ENCODE data around the gene KCTD6.

The KCTD6 gene

DNA sequence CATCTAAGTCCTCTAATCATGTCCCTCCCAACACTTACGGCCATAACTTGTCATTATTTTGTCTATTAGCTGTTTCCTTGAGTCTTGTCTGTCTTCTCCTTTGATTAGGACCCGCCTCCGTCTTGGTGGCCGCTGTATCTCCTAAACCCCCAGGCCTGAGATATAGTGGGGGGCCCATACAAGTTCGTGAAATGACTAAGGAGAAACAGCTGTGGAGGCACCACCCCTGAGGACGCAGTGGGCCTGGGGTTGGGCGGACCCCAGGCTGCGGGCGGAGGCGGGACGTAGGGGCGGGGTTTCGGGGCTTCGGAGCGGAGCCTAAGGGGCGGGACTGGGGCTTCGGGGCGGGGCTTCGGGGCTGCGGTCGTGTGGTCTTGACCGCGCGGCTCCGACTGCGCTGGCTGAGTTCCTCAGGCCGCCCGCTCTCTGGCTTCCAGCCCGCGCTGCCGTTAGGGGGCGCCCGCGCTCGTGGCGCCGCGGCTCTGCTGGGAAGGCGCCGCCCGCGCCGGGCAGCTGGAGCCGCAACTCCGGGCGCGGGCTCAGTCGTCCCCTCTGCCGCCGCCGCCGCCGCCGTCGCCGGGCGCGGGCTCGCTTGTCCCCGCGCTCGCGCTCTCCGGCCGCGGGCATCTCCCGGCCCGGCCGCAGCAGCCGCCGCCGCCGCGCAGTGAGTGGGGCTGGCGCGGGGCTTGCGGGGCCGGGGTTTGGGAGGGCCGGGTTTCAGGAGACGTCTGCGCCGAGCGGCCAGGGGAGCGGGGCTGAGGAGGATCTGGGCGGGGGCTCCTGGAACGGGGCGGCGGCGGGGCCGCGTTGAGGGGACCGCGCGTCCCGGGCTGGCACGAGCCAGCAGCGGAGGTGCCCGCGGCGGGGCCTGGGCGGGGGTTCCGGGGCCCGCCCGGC, at the start of gene KCTD6:
TSS of gene KCTD6 (plus strand) at position 591 of the 897 bp plus-strand sequence. CDS start 6,660 bp downstream, outside the sequence.
- peak; percentile 66 to 85 (median 76) for DNase-seq

DNA sequence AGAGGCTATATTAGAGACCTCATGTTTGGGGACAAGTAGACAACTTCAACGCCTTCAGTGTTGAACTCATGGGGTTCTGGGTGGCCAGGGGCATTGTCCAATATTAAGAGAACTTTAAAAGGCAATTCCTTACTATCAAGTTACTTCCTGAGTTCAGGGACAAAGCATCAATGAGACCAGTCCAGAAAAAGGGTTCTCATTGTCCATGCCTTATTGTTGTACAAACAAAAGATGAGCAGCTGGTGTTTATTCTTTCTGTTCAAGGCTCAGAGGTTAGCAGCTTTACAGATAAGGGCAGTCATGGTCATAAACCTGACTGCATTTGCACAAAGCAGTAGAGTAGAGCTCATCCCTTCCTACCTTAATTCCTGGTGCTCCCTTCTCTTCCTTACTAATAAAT, 39.7 kb upstream of the KCTD6 start:
- no peak for DNase-seq

DNA sequence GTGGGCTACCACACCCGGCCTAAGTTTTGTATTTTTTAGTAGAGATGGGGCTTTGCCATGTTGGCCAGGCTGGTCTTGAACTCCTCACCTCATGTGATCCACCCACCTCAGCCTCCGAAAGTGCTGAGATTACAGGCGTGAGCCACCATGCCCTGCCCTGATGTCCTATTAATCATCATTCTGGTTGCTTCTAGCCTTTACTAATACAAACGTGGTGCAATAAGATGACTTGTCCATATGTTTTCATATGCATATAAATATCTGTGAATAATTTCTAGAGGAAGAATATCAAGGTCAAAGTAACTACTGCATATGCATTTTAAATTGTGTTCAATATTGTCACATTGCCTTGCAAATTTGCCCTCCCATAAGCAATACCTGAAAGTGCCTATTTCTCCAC, 32.7 kb upstream of the KCTD6 start:
- no peak for DNase-seq

DNA sequence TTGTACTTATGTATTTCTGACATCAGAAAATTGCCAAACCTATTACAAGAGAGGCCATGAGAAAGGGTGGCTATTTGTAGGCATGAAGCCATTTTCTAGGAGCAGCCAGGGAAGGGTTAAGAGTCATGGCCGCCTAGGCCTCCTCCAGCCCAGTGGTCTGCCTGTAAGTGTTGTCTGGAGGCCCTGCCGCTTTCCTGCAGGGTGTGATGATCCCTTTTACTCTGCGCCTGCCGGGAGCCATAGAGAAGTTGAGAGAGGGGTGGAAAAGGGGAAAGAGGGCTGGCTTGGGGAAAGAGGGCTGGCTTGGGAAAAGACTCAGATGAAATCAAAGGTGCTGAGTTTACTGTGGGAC, 29.1 kb upstream of the KCTD6 start:
- DNase-seq: no peak

DNA sequence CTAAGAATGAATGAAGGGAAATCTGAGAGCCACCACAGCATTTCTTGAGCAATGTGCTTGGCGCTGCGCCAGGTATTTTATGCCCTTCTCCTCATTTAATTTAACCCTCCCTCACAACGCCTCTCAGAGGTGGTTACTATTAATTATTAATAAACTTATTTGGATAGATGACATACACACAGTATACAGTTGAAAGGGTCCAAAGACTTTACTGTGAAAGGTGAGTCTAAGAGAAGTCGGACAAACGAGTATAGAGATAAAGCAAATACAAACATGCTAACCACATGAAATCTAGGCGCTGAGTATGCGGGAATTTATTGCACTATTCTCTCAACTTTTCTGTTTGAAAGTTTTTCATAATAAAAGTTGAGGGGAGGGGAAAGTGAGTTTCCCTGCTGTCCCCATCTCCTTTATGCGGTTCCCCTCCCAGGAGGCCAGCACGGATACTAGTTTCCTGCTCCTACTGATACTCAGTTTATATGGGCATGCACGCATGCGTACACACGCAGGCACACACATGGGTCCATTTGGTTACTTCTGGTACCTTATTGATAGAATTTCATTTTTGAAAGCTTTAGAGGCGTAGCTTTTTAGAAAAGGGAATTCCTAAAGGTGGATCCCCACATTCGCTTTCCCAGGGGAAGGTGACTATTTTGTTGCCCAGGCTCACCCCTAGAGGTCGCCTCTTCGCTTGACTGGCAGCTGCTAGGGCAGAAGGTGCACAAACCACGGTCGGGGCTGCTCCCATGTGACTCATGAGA, 28.5 kb upstream of the KCTD6 start:
- peak; percentile 7 to 35 (median 14) for DNase-seq

DNA sequence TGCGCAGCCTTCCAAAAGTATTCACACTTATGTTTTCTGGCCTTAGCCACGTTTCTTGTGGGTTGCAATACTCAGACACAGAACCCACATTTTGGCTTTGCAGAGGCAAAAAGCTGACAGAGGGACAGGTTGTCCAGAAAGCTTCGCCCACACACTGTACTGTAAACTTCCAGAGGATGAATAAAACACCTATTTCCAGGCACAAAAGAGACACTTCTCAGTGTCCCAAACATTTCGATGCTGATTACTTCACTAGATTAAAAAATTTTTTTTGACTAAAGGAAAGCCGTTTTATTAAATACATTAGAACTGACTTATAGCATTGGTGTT, 28.0 kb upstream of the KCTD6 start:
- DNase-seq: no peak

DNA sequence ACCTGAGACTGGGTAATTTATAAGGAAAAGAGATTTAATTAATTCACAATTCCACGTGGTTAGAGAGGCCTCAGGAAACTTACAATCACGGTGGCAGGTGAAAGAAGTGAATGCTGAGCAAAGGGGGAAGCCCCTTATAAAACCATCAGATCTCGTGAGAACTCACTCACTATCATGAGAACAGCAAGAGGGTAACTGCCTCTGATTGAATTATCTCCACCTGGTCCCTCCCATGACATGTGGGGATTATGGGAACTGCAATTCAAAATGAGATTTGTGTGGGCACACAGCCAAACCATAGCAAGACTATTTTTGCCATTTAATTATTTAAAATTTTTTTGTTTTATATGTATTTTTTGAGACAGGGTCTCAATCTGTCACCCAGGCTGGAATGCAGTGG, 27.0 kb upstream of the KCTD6 start:
- no peak for DNase-seq

DNA sequence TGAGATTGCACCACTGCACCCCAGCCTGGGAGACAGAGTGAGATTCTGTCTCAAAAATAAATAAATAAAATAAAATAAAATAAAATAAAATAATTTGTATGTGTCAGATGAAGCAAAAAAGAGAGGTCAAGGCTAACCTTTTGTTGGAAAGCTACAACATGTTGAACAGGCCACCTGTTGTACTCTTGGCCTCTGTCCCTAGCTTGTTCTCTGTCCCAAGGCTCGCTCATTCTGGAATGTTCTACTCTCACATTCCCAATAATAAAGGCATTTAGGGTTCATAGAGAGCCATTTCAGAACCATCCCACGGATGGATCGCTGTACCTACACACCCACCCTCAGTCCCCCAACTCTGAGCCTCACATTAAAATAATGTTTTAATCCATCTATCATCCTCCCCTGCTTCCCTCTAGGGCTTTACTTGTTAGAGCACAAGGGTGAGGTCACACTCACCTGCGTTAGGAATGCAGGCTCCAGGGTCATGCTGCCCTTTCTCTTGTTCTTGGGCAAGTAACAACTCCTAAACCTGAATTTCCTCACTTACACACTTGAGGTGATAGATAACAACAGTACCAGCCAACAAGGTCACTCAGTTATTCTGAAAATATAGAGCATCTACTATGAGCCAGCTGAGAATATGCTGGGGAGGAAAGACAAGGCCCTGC, 24.9 kb upstream of the KCTD6 start:
- no peak for DNase-seq

DNA sequence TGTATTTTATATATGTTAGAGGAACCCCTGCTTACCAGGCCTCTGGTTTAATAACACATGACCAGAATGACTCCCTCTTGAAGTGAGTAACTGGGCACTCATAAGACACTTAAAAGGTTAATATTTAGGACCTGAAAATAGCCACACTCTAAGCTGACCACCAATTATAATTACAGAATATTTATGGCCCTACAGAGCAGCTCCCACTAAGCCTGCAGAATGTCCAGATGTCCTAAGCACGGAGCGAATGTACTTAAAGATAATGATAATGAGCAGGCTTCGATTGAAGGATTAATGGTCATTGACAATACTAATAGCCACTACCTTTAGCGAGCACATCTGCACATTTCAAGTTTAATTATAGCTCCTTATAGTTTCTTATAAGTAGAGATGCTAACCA, 22.8 kb upstream of the KCTD6 start:
- no peak for DNase-seq

DNA sequence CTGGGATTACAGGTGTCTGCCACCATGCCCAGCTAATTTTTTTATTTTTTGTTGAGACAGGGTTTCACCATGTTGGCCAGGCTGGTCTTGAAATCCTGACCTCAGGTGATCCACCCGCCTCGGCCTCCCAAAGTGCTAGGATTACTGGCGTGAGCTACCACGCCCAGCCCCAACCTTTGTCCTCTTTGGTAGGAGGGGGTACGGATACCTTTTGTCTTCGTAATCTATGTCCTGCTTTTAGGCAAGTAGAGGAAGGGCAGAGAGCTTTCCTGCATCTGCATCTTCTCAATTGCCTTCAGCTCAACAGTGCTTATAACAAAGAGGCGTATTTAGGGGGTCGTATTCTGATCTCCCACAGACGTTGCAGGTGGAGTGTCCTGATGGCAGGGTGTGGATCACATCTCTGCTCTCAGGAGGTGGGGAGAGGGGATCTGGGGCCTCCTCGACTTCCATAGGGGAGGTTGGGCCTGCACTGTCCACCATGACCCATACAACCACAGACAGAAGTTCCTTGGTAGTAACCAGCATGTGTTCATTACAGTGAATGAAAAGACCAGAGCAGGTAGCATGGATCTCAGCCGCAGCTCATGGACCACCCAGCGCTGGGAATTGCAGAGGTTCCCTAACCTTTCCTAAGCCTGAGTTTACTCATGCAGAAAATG, 21.4 kb upstream of the KCTD6 start:
- DNase-seq: no peak

DNA sequence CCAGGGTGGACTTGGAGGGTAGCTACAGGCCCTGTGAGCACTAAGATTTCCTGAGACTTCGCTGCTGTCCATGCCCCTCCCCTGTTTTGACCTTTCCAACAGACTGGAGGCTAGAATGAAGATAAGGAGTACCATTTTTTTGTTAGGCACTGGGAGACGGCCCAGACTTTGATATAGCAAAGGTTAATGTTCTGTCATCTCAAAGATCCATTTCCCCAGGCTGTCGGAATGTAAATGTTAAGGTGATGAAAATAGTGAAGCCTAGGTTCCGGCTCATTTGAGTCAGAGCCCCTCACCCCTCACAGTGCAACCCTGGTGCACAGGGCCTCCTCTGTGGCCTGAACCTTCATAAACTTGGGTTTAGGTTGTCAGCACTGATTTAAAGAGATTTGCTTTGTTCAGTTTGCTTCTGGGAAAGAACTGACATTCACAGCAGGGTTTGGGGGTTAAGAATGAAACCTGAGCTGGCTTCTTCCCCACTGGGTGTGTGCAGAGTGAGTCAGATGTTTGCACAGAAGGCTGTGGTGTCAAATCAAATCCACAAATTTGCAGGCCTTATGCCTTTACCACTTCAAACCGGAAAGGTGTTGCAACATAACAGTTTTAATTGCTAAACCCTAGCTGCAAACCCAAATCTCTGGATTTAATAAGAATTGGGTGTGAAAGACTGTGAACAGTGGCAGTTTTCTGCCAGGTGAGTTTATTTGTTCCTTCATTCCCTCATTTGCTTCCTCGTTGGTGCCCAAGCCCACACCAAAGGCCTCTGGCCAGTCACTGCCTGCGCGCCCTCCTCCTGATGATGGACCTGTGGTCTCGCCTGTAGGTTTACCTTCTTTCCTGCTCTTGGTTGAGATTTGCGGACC, 20.6 kb upstream of the KCTD6 start:
- DNase-seq: no peak

DNA sequence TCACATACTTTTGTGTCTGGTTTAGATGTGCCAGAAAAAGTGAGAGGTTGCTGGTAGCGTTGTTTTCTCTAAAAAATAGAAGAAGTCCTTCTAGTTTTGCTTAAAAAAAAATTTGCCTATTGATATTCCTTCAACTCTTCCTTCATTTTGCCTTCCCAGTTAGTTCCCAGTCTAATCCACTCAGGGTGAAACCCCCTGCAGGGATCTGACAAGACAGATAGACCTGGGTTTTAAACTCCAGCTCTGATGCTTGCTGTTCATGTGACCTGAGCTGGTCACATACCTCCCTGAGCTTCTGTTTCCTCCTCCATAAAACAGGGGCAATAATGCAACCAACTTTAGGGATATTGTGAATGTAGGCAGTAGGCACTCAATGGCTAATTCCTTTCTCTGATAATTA, 18.6 kb upstream of the KCTD6 start:
- DNase-seq: no peak

DNA sequence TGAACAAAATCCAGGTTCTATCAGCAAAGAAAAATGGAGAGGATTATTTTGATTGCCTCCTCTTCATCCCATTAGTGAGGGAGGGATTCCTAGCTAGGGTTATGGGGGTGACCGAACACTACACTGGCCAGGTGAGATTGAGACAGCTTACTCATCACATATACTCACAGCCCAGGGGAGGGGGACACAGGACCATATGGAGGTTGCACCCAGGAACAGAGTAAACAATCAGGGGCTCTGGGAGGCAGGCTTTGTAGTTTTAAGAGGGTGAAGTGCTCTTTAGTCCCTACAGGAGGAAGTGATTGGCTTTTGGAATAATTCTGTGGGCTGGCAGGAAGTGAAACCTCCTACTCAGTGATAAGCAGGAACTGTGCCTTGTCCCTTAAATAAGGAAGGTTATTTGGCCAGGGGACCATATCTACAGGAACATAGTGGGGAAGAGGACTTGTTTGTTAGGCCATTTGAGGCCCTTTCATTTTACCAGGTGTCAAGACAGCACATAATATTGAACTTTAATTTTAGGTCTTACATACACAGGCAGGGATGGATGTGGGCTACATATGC, 17.5 kb upstream of the KCTD6 start:
- no peak for DNase-seq

DNA sequence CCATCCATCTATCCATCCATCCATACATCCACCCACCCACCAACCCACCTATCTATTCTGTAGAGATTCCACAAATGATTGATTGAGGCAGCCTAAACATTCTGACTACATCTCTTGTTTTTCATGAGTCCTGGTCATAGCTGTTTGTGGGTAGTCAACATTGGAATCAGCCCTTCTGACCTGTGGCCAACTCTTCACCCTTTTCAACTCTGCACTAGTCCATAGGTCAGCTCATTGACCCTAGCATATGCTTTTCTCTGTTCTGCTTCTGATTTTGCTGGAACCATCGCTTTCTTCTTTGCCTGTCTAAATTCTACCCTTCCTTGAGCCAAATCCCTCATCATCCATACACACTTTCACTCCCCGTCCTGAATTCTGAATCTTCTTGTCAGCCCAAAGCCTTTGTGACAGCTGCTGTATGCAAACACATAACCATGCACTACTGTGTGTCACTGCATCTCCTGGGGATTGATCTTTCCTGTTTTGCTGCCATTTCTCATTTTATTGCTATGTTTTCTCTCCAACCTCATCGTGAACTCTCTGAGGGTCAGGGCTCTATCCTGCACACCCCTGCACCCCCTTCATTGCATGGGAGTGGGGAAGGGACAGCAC, 16.8 kb upstream of the KCTD6 start:
- no peak for DNase-seq

DNA sequence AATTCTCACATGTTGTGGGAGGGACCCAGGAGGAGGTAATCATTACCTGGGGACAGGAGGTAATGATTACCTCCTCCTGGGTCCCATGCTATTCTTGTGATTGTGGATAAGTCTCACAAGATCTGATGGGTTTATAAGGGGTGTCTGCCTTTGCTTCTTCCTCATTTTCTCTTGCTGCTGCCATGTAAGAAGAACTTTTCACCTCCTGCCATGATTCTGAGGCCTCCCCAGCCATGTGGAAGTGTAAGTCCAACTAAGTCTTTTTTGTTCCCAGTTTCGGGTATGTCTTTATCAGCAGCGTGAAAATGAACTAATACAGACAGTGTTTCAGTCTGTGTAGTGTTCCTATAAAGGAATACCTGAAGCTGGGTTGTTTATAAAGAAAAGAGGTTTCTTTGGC, 13.1 kb upstream of the KCTD6 start:
- no peak for DNase-seq

DNA sequence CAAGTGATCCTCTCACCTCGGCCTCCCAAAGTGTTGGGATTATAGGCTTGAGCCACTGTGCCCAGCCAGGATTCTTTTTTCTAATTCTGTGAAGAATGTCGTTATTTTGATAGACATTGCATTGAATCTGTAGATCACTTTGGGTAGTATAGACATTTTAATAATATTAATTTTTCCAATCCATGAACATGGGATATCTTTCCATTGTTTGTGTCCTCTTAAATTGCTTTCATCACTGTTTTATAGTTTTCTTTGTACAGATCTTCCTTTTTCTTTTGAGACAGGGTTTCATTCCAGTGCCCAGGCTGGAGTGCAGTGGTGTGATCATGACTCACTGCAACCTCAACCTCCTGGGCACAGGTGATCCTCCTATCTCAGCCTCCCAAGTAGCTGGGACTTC, 11.6 kb upstream of the KCTD6 start:
- no peak for DNase-seq

DNA sequence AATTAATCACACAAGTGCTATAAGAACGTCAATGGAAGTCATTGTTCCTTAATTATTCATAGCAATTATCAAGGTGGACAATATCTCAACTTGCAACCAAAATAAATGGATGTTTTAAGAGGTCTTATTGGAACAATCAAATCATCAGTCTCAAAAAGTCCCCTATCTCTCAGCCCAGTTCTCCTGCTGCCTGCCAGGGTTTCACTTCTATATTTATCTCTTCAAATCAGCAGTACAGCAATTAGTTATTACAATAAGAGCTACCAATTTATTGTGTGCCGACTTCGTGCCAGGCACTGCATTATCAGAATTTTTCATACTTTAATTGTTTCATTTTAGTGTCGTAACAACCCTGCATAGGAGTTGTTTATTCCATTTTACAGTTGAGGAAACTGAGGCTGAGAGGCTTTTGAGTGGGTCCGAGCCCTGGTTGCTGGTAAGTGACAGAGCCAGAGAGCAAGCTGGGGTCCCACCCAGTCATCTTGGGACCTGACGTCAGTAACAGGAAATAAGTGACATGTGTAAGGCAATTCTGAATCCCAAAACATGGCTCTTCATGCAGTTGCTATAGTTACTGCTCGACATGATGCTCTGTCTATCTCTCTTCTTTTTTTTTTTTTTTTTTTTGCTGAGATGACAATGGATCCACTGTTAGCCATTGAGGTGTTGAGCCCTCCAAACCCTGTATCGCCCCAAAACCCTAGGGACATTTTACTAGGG, 8.8 kb upstream of the KCTD6 start:
- DNase-seq: no peak

DNA sequence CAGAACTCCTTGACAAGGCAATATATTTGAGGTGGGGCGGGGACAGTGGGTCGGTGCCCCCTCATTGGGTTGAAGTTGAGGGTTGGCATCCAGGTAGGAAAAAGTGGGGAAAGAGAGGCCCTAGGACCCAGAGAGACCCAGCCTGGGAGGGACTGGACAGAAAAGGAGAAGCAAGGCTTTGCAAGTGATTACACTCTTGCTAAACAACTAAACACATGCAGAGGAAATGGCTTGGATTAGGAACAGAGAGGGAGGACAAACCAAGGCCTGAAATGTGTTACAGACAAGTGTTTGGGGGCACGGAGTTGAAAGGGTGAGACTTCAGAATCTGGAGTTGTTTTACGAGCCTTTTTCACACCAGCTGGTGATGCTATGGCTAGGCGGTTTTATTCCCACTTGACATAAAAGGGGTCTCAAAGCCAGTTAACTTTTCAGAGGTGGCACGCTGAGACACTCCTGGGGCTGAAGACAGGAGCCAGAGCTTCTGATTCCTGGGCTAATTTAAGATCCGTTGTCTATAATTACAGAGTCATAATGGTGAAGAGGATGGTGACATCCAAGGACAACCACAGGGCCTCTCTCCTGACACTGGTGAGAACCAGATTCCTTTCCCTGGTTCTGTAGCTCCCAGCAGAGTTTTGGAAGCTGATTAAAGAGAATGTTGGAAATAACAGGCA, 7.7 kb upstream of the KCTD6 start:
- no peak for DNase-seq

DNA sequence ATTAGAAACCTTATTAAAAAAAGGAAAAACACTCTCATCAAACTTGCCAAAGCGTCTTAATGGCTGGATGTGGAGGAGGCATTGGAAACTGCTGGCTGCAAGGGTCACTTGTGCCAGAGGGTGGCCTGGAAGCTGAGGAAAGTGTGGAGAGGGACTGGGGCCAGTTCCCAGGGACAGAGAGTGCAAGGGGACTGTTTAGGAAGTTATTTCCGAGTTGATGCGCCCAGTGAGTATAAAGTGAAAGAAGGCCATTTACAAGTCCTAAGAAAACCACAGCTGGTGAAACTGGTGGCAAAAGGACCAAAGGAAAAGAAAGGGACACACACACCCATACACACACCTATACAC, 7.2 kb upstream of the KCTD6 start:
- DNase-seq: no peak

DNA sequence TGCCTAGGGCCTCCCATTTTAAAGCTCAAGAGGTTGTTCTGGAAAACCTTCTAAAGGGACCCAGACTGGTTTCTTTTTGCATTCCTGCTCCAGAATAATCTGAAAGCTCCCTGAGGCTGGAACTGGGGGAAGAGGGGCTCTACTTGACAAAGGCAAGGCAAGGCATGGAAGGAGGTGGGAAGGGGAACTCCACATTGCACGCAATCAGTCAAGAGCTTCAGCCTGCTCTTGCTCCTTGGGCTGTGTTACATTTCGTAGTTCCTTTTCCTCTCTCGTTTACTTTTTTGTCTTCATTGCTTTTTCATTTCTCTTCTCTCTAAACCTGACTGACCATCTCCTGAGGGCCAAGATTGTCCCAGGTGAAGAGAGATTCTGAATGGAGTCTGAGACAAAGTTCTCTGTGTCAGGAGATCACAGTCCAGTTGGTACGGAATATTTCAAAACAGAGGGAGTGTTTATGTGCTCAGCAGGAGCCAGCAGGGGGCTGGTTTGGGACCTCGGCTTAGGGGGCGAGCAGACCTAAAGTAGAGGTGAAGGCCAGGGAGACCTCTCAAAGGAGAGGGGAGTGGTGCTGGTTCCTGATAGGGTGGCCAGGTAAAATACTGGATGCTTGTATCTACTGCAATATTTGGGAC, 6.0 kb upstream of the KCTD6 start:
- no peak for DNase-seq
